ENCODE data around the gene SLF2.

GRCh38 chr10:100917071-100917470, 4.3 kb downstream of the SLF2 start:
- TF ChIP-seq CTCF (IDR thresholded peaks at IDR 0.05 in 2 of 3, conservative IDR thresholded peaks at IDR 0.05 in 1 of 3; ENCODE audit: borderline replicate concordance in 1 of 3, insufficient read depth in 1 of 3, low read depth in 2 of 3, low read length in 2 of 3) (no peak), POLR2AphosphoS5 (IDR thresholded peaks at IDR 0.05; ENCODE audit: low read depth, low read length) (no peak), YY1 (IDR thresholded peaks at IDR 0.05; ENCODE audit: extremely low read depth, insufficient replicate concordance, low read depth, low read length) (no peak), CEBPB (IDR thresholded peaks at IDR 0.05; ENCODE audit: low read depth) (no peak), ZBTB33 (IDR thresholded peaks at IDR 0.05; ENCODE audit: extremely low read depth, insufficient replicate concordance, low read length) (no peak), EZH2phosphoT487 (IDR thresholded peaks at IDR 0.05; ENCODE audit: borderline replicate concordance) (no peak), POLR2A (IDR thresholded peaks at IDR 0.05; ENCODE audit: borderline replicate concordance, extremely low read depth, insufficient read depth, insufficient read length) (no peak), EGR1 (IDR thresholded peaks at IDR 0.05; ENCODE audit: low read depth) (no peak), ZFX (IDR thresholded peaks at IDR 0.05) (no peak), MAX (IDR thresholded peaks at IDR 0.05) (no peak), EZH2 (IDR thresholded peaks at IDR 0.05) (no peak)

Data from HCT116 (cell line).